ENCODE data around the gene IRGQ. TPM values are rescaled to one million over a fixed set of nuclear protein-coding genes. Genes with fewer than 3 reads are reported as not detected.

Gene IRGQ
- total RNA-seq, 1 donor from 2014 or later: 21.1 TPM

DNA sequence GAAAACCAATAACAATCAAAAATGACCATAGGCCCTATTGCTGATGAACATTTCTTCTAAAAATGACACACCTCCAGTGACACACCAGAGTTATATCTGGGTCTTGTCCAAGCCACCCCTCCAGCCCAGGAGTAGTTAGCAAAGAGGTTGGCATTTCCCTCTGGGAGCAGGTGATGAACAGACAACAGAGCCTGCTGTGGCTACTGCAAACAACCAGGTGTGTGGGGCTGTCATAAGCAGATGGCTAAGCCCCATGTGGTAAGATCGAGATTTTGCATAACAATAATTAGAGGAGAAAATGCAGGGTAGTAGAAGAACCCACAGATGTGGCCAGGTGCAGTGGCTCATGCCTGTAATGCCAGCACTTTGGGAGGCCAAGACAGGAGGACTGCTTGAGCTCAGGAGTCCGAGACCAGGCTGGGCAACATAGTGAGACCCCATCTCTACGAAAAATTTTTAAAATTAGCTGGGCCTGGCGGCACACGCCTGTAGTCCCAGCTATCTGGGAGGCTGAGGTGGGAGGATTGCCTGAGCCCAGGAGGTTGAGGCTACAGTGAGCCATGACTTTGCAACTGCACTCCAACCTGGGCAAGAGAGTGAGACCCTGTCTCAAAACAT lies 25.7 kb downstream of the IRGQ start:
- Histone ChIP-seq H3K4me3 (no peak overlapping the region), H3K4me1 (peaks cover 10% of the 10 kb centered on the region), H3K27ac (no peak overlapping the region), H3K36me3 (peaks cover 8% of the 10 kb centered on the region), H3K27me3 (ENCODE audit: low read depth) (no peaks in the 10 kb centered on the region), H3K9me3 (no peaks in the 10 kb centered on the region)
- intact Hi-C loops (cut with DNase I): no loop called here
- no peak for TF ChIP-seq CTCF (IDR thresholded peaks at IDR 0.05)
- no peak for DNase-seq
- no peak for ATAC-seq

DNA sequence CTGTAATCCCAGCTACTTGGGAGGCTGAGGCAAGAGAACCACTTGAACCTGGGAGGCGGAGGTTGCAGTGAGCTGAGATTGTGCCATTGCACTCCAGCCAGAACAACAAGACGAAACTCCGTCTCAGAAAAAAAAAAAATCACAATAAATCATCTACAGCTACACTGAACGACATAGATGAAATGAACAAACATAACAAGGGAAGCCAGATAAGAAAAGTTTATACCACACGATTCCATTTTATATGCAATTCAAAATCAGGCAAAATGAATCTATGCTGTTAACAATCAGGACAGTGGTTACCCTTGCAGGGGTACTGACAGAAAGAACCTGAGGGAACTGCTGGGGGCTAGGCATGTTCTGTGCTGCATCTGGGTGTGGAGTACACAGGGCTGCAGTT lies 26.3 kb downstream of the IRGQ start:
- no peaks in the 10 kb centered on the region for H3K9me3 ChIP-seq
- no peak for TF ChIP-seq CTCF (IDR thresholded peaks at IDR 0.05)
- ATAC-seq (no peak), DNase-seq (no peak)
- intact Hi-C loops (cut with DNase I): no loop called here
- no peak overlapping the region for H3K4me3 ChIP-seq
- H3K36me3 ChIP-seq: peaks cover 8% of the 10 kb centered on the region
- H3K4me1 ChIP-seq: peaks cover 7% of the 10 kb centered on the region
- no peak overlapping the region for H3K27ac ChIP-seq
- no peaks in the 10 kb centered on the region for H3K27me3 ChIP-seq (ENCODE audit: low read depth)

- H3K27ac ChIP-seq: no peak overlapping the region
- H3K27me3 ChIP-seq (ENCODE audit: low read depth): no peaks in the 10 kb centered on the region
- H3K4me1 ChIP-seq: peaks cover 22% of the 10 kb centered on the region
- ATAC-seq: no peak
- intact Hi-C loops (cut with DNase I): no loop called here
- DNase-seq: no peak
- TF ChIP-seq CTCF (IDR thresholded peaks at IDR 0.05): no peak
- no peak overlapping the region for H3K4me3 ChIP-seq
- no peaks in the 10 kb centered on the region for H3K9me3 ChIP-seq
- peaks cover 32% of the 10 kb centered on the region for H3K36me3 ChIP-seq
Observed at GRCh38 chr19:43564800-43565199, 31.1 kb downstream of the IRGQ start.

DNA sequence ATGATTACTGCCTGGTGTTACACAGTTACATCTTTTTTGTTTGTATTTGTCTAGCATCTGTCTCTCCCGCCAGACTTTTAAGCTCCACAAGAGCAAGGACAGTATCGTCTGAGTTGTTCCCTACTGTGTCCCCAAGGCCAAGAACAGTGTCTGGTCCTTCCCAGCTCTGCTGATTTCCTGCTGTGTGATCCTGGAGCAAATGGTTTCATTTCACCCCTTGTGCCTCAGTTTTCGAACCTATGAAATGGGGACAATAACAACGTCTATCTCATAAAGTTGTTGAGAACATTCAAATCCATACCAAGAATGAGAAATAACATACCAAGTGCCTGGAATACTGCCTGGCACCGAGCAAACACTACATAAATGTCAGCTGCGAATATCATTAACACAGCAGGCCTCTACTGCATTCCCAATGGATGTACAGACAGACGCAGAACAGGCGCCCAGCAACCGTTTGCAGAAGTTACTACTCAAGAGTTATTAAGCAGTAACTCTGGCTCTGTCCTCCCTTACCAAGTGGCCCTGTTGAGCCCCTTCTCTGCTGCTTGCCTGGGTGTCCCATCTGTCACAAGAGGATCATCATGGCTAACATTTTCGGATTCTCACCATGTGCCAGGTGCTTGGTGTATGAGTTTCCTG lies 32.0 kb downstream of the IRGQ start:
- Histone ChIP-seq H3K27me3 (ENCODE audit: low read depth) (no peaks in the 10 kb centered on the region), H3K36me3 (peaks cover 36% of the 10 kb centered on the region), H3K27ac (peak overlapping the region; percentile 80), H3K4me1 (peaks cover 22% of the 10 kb centered on the region), H3K4me3 (no peak overlapping the region), H3K9me3 (no peaks in the 10 kb centered on the region)
- ATAC-seq: no peak
- no peak for TF ChIP-seq CTCF (IDR thresholded peaks at IDR 0.05)
- intact Hi-C loops (cut with DNase I): no loop called here
- no peak for DNase-seq

- Histone ChIP-seq H3K9me3 (no peaks in the 10 kb centered on the region), H3K36me3 (peaks cover 44% of the 10 kb centered on the region), H3K4me1 (peaks cover 26% of the 10 kb centered on the region), H3K27me3 (ENCODE audit: low read depth) (no peaks in the 10 kb centered on the region), H3K4me3 (no peak overlapping the region), H3K27ac (peak overlapping the region; percentile 80)
- ATAC-seq: peak; percentile 87 to 88
- intact Hi-C loops (cut with DNase I): no loop called here
- no peak for TF ChIP-seq CTCF (IDR thresholded peaks at IDR 0.05)
- peak; percentile 88 for DNase-seq
Observed at GRCh38 chr19:43562698-43563241, 33.2 kb downstream of the IRGQ start.
